ENCODE results near the gene MKRN1.
"Not testable (repeated sequence)": the region's sequence is repeated elsewhere in the genome, so short reads cannot be mapped to it uniquely, and the experiment has no call there.

Gene MKRN1

GRCh38 chr7:140479062-140479738 lies at the start of gene MKRN1:
Gene MKRN1 (minus strand): TSS chr7:140479505. CDS start chr7:140479344, 161 bp downstream.
- peak; percentile 100 for DNase-seq (ENCODE audit: low spot score)

GRCh38 chr7:140526787-140527664 lies 47.7 kb upstream of the MKRN1 start:
- no peak for DNase-seq (ENCODE audit: low spot score)

GRCh38 chr7:140526214-140526613 lies 46.9 kb upstream of the MKRN1 start:
- no peak for DNase-seq (ENCODE audit: low spot score)

GRCh38 chr7:140525743-140526142 lies 46.4 kb upstream of the MKRN1 start:
- DNase-seq (ENCODE audit: low spot score): peak; percentile 81

GRCh38 chr7:140521421-140521820 lies 42.1 kb upstream of the MKRN1 start:
- no peak for DNase-seq (ENCODE audit: low spot score)

- DNase-seq (ENCODE audit: low spot score): no peak
Measured at GRCh38 chr7:140519007-140519399, 39.7 kb upstream of the MKRN1 start.

GRCh38 chr7:140518370-140519006 lies 39.2 kb upstream of the MKRN1 start:
- no peak for DNase-seq (ENCODE audit: low spot score)

- peak; percentile 97 for DNase-seq (ENCODE audit: low spot score)
Measured at GRCh38 chr7:140517546-140518369, 38.5 kb upstream of the MKRN1 start.

GRCh38 chr7:140512317-140513000 lies 33.2 kb upstream of the MKRN1 start:
- peak; percentile 91 for DNase-seq (ENCODE audit: low spot score)

GRCh38 chr7:140509789-140510188 lies 30.5 kb upstream of the MKRN1 start:
- no peak for DNase-seq (ENCODE audit: low spot score)

GRCh38 chr7:140507556-140507955 lies 28.3 kb upstream of the MKRN1 start:
- DNase-seq (ENCODE audit: low spot score): not testable (repeated sequence)

GRCh38 chr7:140506788-140507464 lies 27.6 kb upstream of the MKRN1 start:
- DNase-seq (ENCODE audit: low spot score): peak; percentile 37

- no peak for DNase-seq (ENCODE audit: low spot score)
Measured at GRCh38 chr7:140501966-140502365, 22.7 kb upstream of the MKRN1 start.

- not testable (repeated sequence) for DNase-seq (ENCODE audit: low spot score)
Measured at GRCh38 chr7:140497807-140498206, 18.5 kb upstream of the MKRN1 start.

GRCh38 chr7:140497241-140497769 lies 18.0 kb upstream of the MKRN1 start:
- DNase-seq (ENCODE audit: low spot score): no peak

- no peak for DNase-seq (ENCODE audit: low spot score)
Measured at GRCh38 chr7:140495514-140496097, 16.3 kb upstream of the MKRN1 start.

- DNase-seq (ENCODE audit: low spot score): no peak
Measured at GRCh38 chr7:140494867-140495266, 15.6 kb upstream of the MKRN1 start.

- no peak for DNase-seq (ENCODE audit: low spot score)
Measured at GRCh38 chr7:140489026-140489359, 9.7 kb upstream of the MKRN1 start.

- peak; percentile 32 for DNase-seq (ENCODE audit: low spot score)
Measured at GRCh38 chr7:140485500-140486265, 6.4 kb upstream of the MKRN1 start.
